DMS53 (cell line): ENCODE results near the gene ABRACL.
"Not testable (repeated sequence)": the region's sequence is repeated elsewhere in the genome, so short reads cannot be mapped to it uniquely, and the experiment has no call there.

Experiments
- DNase-seq: peaks from one replicate; lab custom pipeline; 2025; lab: John Stamatoyannopoulos, UW

ABRACL gene

DNA sequence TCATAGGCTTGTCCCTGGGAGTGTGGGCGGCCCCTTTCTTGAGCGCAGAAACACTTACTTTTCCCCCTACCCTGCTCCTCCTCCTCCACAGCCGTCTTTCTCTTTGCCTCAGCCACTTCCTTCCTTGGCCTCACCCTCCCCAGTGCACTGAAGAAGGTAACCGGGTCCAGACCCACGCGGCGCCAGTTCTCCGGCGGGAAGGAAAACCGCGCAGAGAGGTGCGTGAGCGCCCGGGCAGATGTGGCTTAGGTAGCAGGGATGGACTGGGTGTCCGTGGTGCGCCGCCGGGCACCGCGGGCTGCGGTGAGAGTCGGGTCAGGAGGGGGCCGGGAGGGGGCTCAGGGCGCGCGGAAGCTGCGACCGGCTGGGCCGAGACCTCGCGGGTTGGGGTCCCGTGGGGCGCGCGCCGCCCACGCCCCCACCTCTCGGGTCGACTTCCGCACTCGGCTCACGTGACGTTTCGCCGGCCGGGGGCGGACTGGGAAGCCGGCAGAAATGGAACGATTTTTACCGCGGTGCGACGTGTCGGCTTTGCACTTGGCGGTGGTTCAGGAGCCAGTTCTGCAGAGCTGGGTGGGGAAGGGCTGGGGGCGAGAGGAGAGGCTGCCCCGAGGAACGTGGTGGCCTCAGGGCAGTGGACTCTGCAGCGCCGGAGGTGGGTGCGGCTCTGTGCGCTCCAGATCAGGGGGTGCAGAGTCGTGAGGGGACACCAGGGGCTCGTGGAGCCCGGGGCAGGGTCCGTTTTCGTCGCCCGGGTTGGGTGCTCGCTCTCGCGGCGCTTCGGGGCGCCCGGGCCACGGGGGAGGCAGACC, at the start of gene ABRACL:
ABRACL (plus strand) TSS at position 88 of the 812 bp plus-strand sequence. CDS start 5,416 bp downstream, outside the sequence.
- DNase-seq: peak; percentile 75

DNA sequence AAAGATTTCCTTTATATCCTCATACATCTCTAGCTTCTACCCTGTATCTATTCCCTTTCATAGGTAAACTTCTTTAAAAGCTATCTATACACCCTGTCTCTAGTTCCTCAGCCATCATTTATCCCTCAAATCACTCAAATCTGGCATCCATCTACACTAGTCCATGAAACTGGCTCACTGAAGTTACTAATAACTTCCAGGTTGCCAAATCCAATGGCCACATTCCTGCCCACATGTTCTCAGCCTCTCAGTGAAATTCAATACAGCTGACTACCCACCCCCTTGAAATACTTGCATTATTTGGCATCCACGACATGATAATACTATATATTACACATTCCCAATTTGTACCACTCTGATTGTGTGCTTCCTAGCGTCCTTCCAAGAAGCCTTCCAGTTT, 49.2 kb upstream of the ABRACL start:
- DNase-seq: no peak

- DNase-seq: no peak
Observed at GRCh38 chr6:138979813-138980668, 48.5 kb upstream of the ABRACL start.

GRCh38 chr6:138981416-138981815, 47.1 kb upstream of the ABRACL start:
- DNase-seq: no peak

DNA sequence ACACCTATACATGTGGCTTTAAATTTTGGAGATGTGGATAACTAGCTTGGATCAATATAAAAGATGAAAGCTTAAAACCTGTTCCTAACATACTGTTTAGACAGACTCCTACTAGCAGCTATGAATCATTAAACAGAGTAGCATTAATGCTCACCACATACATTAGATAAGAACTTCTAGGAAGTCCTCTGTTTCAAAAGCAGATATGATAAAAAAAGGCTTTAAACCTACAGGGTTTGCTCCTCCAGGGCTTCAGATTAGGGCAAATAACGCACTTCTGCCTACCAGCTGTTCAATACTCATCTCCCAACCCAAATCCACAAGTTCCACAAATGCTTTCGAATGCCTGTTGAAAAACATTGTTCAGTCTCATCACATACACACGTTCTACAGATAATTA, 42.0 kb upstream of the ABRACL start:
- peak; percentile 7 for DNase-seq

GRCh38 chr6:138987080-138987642, 41.4 kb upstream of the ABRACL start:
- DNase-seq: peak; percentile 66

- DNase-seq: peak; percentile 94
Observed at GRCh38 chr6:138987643-138988468, 40.7 kb upstream of the ABRACL start, which contains the start of gene REPS1. TSS of gene REPS1 (minus strand) at chr6:138988253. CDS start at chr6:138987682, 571 bp downstream.

- peak; percentile 79 for DNase-seq
Observed at GRCh38 chr6:138988469-138988834, 40.1 kb upstream of the ABRACL start.

DNA sequence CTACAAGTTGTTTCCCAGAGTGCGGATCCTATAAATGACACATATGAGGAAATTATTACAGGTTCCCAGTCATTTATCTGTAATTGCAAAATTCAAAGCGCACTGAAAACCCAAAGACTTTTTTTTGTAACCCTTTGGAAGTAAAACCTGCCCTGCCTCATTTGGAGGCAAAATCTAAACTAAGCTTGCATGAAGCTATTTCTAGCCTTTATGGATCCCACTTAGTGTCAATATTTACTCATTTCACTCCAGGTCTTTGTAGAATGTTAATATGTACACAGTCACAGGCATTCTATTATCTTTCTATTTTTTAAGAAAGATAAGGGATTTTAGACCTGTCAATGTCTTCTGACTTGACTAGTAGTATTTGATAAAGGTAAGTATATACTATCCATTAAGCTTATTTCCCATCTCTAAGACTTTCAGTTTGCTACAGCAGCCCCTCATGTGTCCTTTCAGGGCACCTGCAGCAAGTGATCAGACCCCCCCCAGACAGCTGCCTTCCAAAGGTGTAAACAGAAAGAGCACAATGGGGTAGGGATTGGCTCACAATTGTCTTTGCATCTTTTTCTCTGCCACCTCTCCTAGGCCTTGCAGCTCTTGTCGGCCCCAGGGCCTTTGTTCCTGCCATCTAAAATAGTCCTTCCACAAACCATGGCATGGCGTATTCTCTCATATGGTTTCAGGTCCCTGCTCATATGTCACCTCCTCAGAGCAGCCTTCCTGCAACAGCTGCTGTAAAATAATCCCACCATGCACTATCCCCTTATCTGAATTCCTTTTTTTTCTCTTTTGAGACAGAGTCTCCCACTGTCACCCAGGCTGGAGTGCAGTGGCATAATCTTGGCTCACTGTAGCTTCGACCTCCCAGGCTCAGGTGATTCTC, 39.2 kb upstream of the ABRACL start:
- peak; percentile 52 for DNase-seq

GRCh38 chr6:138991206-138991605, 37.3 kb upstream of the ABRACL start:
- no peak for DNase-seq

GRCh38 chr6:138992965-138993364, 35.6 kb upstream of the ABRACL start:
- DNase-seq: not testable (repeated sequence)

DNA sequence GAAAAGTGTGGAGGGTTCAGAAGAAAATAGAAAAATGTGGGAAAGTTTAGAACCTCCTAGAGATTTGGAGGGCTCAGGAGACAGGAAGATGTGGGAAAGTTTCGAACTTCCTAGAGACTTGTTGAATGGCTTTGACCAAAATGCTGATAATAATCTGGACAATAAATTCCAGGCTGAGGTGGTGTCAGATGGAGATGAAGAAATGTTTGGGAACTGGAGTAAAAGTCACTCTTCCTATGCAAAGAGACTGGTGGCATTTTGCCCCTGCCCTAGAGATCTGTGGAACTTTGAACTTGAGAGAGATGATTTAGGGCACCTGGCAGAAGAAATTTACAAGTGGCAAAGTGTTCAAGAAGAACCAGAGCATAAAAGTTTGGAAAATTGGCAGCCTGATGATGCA, 35.1 kb upstream of the ABRACL start:
- DNase-seq: not testable (repeated sequence)

DNA sequence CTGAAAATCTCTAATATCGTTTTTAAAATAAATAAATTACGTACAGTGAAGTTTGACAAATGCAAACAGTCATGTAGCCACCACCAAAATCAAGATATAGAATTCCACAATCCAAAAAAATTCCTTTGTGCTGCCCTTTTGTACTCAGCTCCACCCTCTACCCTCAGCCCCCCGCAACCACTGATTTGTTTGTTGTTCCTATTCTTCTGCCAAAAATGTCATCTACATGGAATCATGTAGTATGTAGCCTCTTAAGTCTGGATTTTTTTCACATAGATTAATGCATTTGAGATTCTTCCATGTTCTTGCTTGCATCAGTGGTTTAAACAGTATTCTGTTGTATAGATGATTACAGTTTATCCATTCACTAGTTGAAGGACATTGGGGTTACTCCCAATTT, 32.0 kb upstream of the ABRACL start:
- no peak for DNase-seq

DNA sequence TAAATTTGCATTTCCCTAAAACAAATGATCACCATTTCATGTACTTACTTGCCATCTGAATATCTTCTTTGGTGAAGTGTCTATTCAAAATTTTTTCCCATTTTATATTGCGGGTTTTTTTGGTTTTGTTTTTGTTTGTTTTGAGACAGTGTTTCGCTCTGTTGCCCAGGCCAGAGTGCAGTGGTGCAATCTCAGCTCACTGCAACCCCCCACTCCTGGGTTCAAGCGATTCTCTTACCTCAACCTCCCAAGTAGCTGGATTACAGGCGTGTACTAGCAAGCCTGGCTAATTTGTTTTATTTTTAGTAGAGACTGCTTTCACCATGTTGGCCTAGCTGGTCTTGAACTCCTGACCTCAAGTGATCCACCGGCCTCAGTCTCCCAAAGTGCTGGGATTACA, 31.4 kb upstream of the ABRACL start:
- no peak for DNase-seq

DNA sequence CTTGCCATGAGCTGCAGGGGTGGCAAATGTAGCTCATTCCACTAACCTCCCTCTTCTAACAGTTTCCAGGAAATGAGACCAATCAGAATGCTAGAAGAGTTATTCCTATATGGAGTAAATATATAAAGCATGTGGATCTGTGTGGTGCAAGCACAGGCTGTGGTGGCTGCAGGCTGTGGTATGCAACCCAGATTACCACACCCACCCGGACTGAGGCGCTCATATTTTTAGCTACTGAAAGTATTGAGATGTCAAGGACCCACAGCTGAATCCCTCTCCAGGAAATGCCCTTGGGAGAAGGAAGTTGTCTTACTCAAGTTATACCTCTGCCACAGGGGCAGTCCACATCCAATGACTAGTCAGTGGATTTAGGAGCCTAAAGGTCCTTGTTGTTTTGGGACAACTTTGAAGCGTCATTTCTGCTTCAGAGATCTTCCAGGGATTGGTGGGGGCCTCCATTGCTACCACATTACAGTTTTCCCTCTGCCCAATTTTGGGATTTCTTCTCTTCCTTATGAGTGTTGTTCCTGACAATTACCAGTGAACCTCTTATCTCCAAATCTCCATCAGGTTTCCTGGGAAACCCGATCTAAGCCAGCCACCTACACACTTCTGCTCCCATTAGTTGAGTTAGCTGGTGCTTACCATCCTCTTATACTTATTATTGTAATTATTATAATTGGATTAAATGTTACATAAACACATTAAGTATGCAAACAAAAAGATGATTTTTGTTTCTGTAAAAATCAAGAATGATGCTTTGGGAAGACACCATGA, 28.4 kb upstream of the ABRACL start:
- no peak for DNase-seq

- DNase-seq: no peak
Observed at GRCh38 chr6:139003751-139004150, 24.8 kb upstream of the ABRACL start.

GRCh38 chr6:139006477-139006876, 22.1 kb upstream of the ABRACL start:
- no peak for DNase-seq

- DNase-seq: no peak
Observed at GRCh38 chr6:139007428-139007827, 21.1 kb upstream of the ABRACL start.

DNA sequence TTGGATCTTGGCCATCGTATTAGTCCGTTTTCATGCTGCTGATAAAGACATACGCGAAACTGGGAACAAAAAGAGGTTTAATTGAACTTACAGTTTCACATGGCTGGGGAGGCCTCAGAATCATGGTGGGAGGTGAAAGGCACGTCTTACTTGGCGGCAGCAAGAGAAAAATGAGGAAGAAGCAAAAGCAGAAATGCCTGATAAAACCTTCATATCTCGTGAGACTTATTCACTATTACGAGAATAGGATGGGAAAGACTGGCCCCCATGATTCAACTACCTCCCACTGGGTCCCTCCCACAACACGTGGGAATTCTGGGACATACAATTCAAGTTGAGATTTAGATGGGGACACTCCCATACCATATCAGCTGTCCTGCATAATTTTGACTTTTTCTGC, 20.4 kb upstream of the ABRACL start:
- DNase-seq: no peak

GRCh38 chr6:139010674-139011073, 17.9 kb upstream of the ABRACL start:
- no peak for DNase-seq
